Measurements from ENCODE around the gene GABRP. TPM values are rescaled to one million over a fixed set of nuclear protein-coding genes. Genes with fewer than 3 reads are reported as not detected.
"Not testable (repeated sequence)": the region's sequence is repeated elsewhere in the genome, so short reads cannot be mapped to it uniquely, and the experiment has no call there.

The GABRP gene
- total RNA-seq: not detected

- no peak for DNase-seq
Observed at GRCh38 chr5:170783498-170784247, at the start of gene GABRP. GABRP (plus strand) TSS chr5:170783725; CDS start chr5:170788616, 4,891 bp downstream.

- no peak for DNase-seq
Observed at GRCh38 chr5:170736966-170737365, 46.6 kb upstream of the GABRP start.

GRCh38 chr5:170737591-170737990 lies 45.9 kb upstream of the GABRP start:
- DNase-seq: no peak

GRCh38 chr5:170738840-170739239 lies 44.7 kb upstream of the GABRP start:
- DNase-seq: no peak

- no peak for DNase-seq
Observed at GRCh38 chr5:170739446-170739845, 44.1 kb upstream of the GABRP start.

GRCh38 chr5:170740551-170741205 lies 42.8 kb upstream of the GABRP start:
- no peak for DNase-seq

GRCh38 chr5:170741801-170742200 lies 41.7 kb upstream of the GABRP start:
- no peak for DNase-seq

- no peak for DNase-seq
Observed at GRCh38 chr5:170743876-170744212, 39.7 kb upstream of the GABRP start.

- DNase-seq: no peak
Observed at GRCh38 chr5:170745481-170746071, 37.9 kb upstream of the GABRP start.

- DNase-seq: no peak
Observed at GRCh38 chr5:170746075-170746960, 37.2 kb upstream of the GABRP start.

GRCh38 chr5:170746961-170747340 lies 36.6 kb upstream of the GABRP start:
- no peak for DNase-seq

GRCh38 chr5:170747357-170747756 lies 36.2 kb upstream of the GABRP start:
- DNase-seq: no peak

- no peak for DNase-seq
Observed at GRCh38 chr5:170747851-170748250, 35.7 kb upstream of the GABRP start.

- DNase-seq: no peak
Observed at GRCh38 chr5:170748951-170749471, 34.5 kb upstream of the GABRP start.

GRCh38 chr5:170749911-170750431 lies 33.6 kb upstream of the GABRP start:
- DNase-seq: no peak

- no peak for DNase-seq
Observed at GRCh38 chr5:170750791-170751190, 32.7 kb upstream of the GABRP start.

- DNase-seq: no peak
Observed at GRCh38 chr5:170751631-170752030, 31.9 kb upstream of the GABRP start.

- DNase-seq: no peak
Observed at GRCh38 chr5:170752257-170753215, 31.0 kb upstream of the GABRP start.

GRCh38 chr5:170753311-170753710 lies 30.2 kb upstream of the GABRP start:
- no peak for DNase-seq

GRCh38 chr5:170754508-170754907 lies 29.0 kb upstream of the GABRP start:
- DNase-seq: not testable (repeated sequence)

Data from occipital lobe (tissue), 2 donors.